Right hindlimb (tissue), 1 donor: ENCODE measurements around the gene NFX1.
"Not testable (repeated sequence)": the region's sequence is repeated elsewhere in the genome, so short reads cannot be mapped to it uniquely, and the experiment has no call there.

Experiments
- DNase-seq: peaks from one replicate; pipeline ENCODE4 v3.0.0-alpha.2; 2018

The NFX1 gene

GRCh38 chr9:33393581-33393980 lies 103.3 kb downstream of the NFX1 start:
- DNase-seq, result no peak

GRCh38 chr9:33393986-33394385 lies 103.7 kb downstream of the NFX1 start:
- DNase-seq, result not testable (repeated sequence)

GRCh38 chr9:33395159-33395879 lies 105.0 kb downstream of the NFX1 start:
- not testable (repeated sequence) for DNase-seq

- not testable (repeated sequence) for DNase-seq
These were observed 107.5 kb downstream of the NFX1 start for GRCh38 chr9:33397801-33398200.

- DNase-seq, result not testable (repeated sequence)
These were observed 108.7 kb downstream of the NFX1 start for GRCh38 chr9:33399047-33399446.

GRCh38 chr9:33401809-33402208 lies 111.5 kb downstream of the NFX1 start:
- DNase-seq, result not testable (repeated sequence)

GRCh38 chr9:33402371-33402770 lies 112.1 kb downstream of the NFX1 start, which contains the start of gene AQP7:
TSS of gene AQP7 (minus strand) at chr9:33402568. CDS start at chr9:33401262, 1,306 bp downstream.
- not testable (repeated sequence) for DNase-seq

GRCh38 chr9:33403941-33404787 lies 113.8 kb downstream of the NFX1 start:
- no peak for DNase-seq

GRCh38 chr9:33404788-33405362 lies 114.6 kb downstream of the NFX1 start:
- no peak for DNase-seq

- DNase-seq, result no peak
These were observed 116.7 kb downstream of the NFX1 start for GRCh38 chr9:33407061-33407460.

- DNase-seq, result no peak
These were observed 117.8 kb downstream of the NFX1 start for GRCh38 chr9:33408087-33408486.

GRCh38 chr9:33414268-33414667 lies 124.0 kb downstream of the NFX1 start:
- DNase-seq, result no peak

- DNase-seq, result no peak
These were observed 124.7 kb downstream of the NFX1 start for GRCh38 chr9:33414889-33415500.

- peak; percentile 46 for DNase-seq
These were observed 125.3 kb downstream of the NFX1 start for GRCh38 chr9:33415501-33416038.

- no peak for DNase-seq
These were observed 126.7 kb downstream of the NFX1 start for GRCh38 chr9:33416996-33417395.

GRCh38 chr9:33418090-33418489 lies 127.8 kb downstream of the NFX1 start:
- DNase-seq, result no peak

GRCh38 chr9:33419708-33420303 lies 129.5 kb downstream of the NFX1 start:
- no peak for DNase-seq
